Measurements from ENCODE around the gene TNFRSF1B. TPM values are rescaled to one million over a fixed set of nuclear protein-coding genes. Genes with fewer than 3 reads are reported as not detected.

The TNFRSF1B gene
- total and polyA plus RNA-seq, 9 of the 15 experiments (the other 6 are each of a cell fraction or from before 2014, with no cell fraction given) = 8.8 to 91.3 (median 36.0) TPM

DNA sequence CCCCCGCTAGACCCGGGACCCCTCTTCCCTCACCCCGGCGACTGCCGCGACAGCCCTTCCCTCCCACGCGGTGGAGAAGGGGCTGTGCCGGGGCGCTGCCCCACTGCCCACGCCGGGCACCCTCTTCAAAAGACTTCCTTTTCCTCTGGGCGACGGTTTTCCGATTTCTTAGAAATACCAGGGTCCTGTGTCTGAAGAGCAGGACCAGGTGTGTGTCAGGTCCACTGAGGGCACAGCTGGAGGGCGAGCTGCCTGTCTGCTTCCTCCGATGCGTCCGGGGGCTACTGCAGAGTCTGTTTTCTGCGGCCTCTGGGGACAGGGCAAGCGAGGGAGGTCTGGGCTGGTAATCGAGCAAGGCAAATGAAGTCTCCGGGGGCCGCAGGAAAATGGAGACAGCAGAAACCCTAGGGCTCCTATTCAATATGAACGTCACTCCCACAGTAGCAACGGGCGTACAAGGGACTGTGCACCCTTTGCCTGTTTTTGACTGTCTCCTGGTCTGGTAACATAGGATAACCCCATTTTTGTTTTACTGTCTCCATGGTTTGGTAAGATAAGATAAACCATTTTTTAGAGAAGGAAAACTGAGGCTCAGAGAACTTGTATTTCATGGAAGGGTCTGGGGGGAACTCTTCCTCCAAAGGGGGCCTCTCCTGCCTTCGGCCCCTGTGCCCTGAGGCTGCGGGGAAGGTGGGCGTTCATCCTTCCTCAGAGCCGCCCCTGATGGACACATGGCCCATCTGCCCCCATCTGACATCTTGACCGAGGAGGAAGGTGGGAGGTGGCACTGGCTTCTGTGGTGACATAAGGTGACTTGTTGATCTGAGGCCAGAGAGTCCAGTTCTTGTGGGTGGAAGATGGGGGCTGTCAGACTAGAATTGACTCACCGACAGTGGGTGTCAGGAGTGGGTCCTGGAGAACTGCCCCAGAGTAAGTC lies 970 bp downstream of the TNFRSF1B start (continued):
- TF ChIP-seq ZNF592 (IDR thresholded peaks at IDR 0.05) (no peak; the same call in none of the 2 replicates), MLLT1 (IDR thresholded peaks at IDR 0.05) (0 out of 4 replicates have a peak, but pooled peaks of 1 of the 2 experiments have one; percentile 4), BCLAF1 (IDR thresholded peaks at IDR 0.05; ENCODE audit: borderline replicate concordance in 1 of 2, control insufficient read depth in 1 of 2, low read depth in 2 of 2, low read length in 1 of 2) (no peak), STAT5A (IDR thresholded peaks at IDR 0.05; ENCODE audit: borderline replicate concordance, low read length) (0 out of 2 replicates have a peak, but pooled peaks have one; percentile 58), ZBTB1 (CRISPR knock-in tag; IDR thresholded peaks at IDR 0.05; ENCODE audit: borderline replicate concordance, low read depth) (no peak)
- TF ChIP-seq, protein P1, sequence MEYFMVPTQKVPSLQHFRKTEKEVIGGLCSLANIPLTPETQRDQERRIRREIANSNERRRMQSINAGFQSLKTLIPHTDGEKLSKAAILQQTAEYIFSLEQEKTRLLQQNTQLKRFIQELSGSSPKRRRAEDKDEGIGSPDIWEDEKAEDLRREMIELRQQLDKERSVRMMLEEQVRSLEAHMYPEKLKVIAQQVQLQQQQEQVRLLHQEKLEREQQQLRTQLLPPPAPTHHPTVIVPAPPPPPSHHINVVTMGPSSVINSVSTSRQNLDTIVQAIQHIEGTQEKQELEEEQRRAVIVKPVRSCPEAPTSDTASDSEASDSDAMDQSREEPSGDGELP (CRISPR knock-in tag; IDR thresholded peaks at IDR 0.05; ENCODE audit: borderline replicate concordance) = peak; percentile 23; the same call in 1 of the 2 replicates
- TF ChIP-seq, protein P2, sequence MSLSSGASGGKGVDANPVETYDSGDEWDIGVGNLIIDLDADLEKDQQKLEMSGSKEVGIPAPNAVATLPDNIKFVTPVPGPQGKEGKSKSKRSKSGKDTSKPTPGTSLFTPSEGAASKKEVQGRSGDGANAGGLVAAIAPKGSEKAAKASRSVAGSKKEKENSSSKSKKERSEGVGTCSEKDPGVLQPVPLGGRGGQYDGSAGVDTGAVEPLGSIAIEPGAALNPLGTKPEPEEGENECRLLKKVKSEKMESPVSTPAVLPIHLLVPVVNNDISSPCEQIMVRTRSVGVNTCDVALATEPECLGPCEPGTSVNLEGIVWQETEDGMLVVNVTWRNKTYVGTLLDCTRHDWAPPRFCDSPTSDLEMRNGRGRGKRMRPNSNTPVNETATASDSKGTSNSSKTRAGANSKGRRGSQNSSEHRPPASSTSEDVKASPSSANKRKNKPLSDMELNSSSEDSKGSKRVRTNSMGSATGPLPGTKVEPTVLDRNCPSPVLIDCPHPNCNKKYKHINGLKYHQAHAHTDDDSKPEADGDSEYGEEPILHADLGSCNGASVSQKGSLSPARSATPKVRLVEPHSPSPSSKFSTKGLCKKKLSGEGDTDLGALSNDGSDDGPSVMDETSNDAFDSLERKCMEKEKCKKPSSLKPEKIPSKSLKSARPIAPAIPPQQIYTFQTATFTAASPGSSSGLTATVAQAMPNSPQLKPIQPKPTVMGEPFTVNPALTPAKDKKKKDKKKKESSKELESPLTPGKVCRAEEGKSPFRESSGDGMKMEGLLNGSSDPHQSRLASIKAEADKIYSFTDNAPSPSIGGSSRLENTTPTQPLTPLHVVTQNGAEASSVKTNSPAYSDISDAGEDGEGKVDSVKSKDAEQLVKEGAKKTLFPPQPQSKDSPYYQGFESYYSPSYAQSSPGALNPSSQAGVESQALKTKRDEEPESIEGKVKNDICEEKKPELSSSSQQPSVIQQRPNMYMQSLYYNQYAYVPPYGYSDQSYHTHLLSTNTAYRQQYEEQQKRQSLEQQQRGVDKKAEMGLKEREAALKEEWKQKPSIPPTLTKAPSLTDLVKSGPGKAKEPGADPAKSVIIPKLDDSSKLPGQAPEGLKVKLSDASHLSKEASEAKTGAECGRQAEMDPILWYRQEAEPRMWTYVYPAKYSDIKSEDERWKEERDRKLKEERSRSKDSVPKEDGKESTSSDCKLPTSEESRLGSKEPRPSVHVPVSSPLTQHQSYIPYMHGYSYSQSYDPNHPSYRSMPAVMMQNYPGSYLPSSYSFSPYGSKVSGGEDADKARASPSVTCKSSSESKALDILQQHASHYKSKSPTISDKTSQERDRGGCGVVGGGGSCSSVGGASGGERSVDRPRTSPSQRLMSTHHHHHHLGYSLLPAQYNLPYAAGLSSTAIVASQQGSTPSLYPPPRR (CRISPR knock-in tag; IDR thresholded peaks at IDR 0.05; ENCODE audit: borderline replicate concordance) = no peak
- TF ChIP-seq, protein P3, sequence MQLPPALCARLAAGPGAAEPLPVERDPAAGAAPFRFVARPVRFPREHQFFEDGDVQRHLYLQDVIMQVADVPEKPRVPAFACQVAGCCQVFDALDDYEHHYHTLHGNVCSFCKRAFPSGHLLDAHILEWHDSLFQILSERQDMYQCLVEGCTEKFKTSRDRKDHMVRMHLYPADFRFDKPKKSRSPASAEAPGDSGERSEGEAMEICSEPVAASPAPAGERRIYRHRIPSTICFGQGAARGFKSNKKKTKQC (CRISPR knock-in tag; IDR thresholded peaks at IDR 0.05) = no peak
